GM18508 (cell line): ENCODE measurements around the gene ARHGEF37.

Experiments used
- ATAC-seq: cut with Tn5 transposase; IDR thresholded peaks from one replicate; pipeline ENCODE4 v1.9.1; 2021; ENCODE audit warnings: moderate number of reproducible peaks; ENCODE audit not compliant: insufficient read depth, unreplicated experiment

Gene ARHGEF37

GRCh38 chr5:149622466-149622865 lies 41.2 kb downstream of the ARHGEF37 start:
- no peak for ATAC-seq

- no peak for ATAC-seq
Observed at GRCh38 chr5:149623473-149623872, 42.2 kb downstream of the ARHGEF37 start.

- no peak for ATAC-seq
Observed at GRCh38 chr5:149627070-149627469, 45.8 kb downstream of the ARHGEF37 start.

DNA sequence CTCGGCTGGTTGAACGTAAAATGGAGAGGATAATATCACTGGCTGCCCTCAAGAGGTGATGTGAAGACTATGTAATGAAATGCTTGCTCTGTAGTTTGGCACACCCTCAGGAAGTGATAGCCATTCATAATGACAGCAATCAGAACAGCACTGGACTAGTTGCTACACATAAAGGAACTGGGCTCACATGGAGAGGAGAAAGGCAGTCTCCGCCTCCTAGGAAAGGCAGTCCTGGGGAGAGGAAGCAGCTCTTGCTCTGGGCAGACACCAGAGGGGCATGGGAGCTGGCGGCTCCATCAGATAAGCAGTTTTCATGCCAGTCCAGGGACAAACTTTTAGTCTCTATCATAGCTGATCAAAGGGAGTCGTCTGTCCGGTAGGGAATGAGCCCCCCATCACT lies 46.9 kb downstream of the ARHGEF37 start:
- no peak for ATAC-seq

- ATAC-seq: no peak
Observed at GRCh38 chr5:149628846-149629388, 47.6 kb downstream of the ARHGEF37 start.

DNA sequence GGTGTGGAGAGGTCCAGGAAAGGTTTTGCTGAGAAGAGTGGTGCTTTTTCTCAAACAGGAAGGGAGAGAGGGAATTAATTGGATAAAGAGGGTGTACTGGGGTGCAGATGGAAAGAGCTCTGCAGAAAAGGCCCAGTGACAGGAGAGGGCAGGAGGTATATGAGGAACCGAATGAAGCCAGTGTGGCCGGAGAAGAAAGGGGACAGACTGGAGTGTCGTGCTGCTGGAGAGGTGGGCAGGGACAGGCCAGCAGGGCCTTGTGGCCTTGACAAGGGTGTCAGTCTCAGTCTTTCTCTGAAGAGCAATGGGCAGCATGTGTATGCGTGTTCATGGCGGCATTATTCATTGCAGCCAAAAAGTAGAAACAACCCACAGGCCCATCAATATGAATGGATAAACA lies 48.1 kb downstream of the ARHGEF37 start:
- no peak for ATAC-seq

DNA sequence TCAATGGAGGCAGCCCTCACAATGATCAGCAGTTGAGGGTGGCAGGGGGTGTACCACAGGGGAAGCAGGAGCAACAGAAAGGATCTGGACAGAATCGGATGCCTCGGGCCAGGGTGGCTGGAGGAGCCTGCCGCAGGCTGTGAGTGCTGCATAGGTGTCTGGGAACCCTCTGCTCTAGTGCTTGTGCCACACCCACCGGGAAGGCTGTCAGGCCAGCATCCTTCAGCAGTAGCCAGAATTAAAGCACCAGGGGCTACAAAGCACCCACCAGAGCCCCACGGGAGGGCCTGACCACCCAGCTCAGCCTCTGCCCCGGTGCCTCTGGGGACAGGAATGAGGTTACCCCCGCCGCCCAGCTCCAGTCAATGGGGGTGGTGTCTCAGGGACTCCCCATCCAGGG lies 49.0 kb downstream of the ARHGEF37 start:
- ATAC-seq: no peak

- ATAC-seq: no peak
Observed at GRCh38 chr5:149631506-149631905, 50.2 kb downstream of the ARHGEF37 start.

GRCh38 chr5:149632311-149633251 lies 51.3 kb downstream of the ARHGEF37 start:
- no peak for ATAC-seq

DNA sequence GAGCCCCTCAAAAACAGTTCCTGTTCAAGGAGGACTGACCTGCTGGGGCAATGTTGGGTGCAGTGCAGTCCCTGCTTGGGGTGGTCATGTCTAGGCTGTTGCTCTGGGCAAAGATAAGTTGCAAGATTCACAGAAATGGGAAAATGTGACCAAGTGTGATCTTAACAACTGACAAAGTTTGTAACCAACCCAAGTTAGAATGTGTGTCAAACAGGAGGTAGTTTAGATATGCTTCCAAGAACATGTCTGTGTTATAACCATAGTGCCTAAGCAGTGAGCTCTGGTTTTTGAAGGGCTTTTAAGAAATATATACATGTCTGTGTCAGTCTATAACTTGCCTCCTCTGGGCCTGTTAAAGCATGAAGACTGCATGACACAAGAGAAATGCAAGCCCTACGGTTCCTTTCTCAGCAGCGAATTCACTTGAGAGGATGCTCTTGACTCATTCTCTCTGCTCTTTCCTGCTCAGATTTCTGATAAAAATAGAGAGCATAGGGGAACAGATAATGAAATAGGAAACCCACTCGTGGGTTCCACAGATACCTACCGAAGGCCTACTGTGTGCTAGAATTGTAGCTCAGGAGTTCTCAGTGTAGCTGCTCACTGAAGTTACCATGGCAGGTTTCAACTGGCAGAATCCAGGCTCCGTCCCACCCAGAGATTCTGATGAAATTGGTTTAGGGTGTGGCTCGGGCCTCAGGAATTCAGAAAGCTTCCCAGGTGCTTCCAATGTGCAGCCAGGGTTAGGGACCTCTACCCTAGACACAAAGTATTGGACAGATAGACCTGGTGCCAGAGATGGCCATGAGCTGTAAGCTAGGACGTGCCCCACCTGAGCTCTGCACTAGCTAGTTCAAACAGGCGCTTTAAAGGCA lies 52.4 kb downstream of the ARHGEF37 start:
- ATAC-seq: no peak

- ATAC-seq: no peak
Observed at GRCh38 chr5:149635394-149635793, 54.1 kb downstream of the ARHGEF37 start.

GRCh38 chr5:149636191-149636860 lies 55.0 kb downstream of the ARHGEF37 start:
- ATAC-seq: no peak

GRCh38 chr5:149636861-149637246 lies 55.6 kb downstream of the ARHGEF37 start:
- ATAC-seq: no peak

DNA sequence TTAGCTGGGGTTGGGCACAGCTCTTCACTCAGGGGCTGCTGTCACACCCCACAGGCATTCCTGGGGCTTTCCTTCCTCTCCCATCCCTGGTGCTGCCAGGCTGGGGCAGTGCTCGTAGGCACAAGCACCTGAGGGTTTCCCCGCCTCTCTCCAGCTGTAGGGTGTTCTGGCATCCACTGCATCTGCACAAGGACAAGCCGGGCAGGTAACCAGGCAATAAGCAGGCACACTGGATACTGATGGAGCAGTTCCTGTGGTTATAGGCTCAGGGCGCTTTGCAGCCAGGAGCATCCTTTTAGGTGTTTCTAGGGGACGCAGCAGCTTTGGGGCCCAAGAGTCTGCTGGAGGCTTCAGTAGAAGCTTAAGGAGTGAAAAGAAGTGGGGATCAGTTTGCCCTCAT lies 56.8 kb downstream of the ARHGEF37 start:
- no peak for ATAC-seq

DNA sequence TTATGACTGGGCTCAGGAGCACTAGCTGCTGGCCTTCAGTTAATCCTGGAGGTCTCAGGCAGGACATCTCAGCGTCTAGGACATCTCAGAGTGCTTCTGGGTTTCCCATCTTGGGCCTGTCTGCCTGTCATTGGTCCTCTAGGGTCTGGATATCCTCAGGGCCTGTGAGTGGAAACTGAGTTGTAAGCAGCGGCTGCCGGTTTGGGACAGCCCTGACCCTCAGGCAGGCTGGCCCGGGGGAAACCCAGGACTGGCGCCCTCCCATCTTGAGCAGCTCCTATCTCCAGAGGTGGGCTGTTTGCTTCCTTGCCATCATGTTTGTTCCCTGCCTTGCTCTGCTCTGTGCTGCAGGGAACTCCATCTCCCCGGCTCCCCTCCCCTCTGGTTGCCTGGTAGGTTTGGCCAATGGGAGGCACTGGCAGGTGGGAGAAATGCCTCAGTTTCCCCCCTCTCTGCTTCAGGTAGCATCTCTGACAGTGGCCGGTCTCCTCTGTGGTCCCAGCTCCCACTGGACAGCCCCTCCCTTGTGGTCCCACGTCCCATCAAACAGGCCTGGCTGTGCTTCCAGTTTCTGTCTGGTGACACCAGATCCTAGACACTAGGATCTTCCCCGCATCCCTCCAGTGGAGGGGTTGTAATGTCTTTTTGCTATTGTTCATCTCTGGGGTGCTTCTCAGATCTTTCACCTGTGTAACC lies 57.4 kb downstream of the ARHGEF37 start:
- no peak for ATAC-seq

- ATAC-seq: no peak
Observed at GRCh38 chr5:149639737-149640136, 58.4 kb downstream of the ARHGEF37 start.

- no peak for ATAC-seq
Observed at GRCh38 chr5:149640350-149640999, 59.2 kb downstream of the ARHGEF37 start.

- no peak for ATAC-seq
Observed at GRCh38 chr5:149641000-149641576, 59.8 kb downstream of the ARHGEF37 start.

DNA sequence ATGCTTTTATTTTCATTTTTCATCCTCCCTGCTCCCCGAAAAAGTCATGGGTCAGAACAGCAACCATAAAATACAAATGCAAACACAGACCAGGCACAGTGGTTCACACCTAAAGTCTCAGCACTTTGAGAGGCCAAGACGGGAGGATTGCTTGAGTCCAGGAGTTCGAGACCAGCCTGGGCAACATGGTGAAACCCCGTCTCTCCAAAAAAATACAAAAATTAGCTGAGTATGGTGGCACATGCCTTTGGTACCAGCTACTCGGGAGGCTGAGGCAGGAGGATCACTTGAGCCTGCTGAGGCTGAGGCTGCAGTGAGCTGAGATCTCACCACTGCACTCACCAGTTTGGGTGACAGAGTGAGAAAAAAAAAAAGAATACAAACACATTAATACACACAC lies 60.3 kb downstream of the ARHGEF37 start:
- no peak for ATAC-seq
